ENCODE data around the gene C12orf56.

The C12orf56 gene

DNA sequence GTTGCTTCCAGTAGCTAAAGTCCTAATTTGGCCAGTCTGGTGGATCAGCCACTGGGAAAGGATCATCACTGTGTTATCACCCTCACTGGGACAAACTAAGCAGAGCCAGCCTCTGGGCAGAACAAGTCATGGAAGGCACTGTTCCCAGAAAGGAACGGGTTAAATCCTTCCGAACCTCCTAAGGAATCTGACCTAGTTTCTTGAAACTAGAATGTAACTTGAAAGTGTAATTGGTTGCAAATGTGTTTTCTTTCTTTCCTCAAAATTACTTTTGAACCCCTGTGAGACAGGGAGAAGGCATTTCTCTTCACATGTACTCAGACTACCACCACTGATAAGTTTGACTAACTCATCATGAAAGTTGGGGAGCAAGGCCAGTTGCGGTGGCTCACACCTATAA is 149.8 kb downstream of the C12orf56 start:
- no peak overlapping the region for H3K9ac ChIP-seq
- H3K9me3 ChIP-seq (ENCODE audit: control insufficient read depth, low read length): no peaks in the 10 kb centered on the region
- TF ChIP-seq, protein P1, sequence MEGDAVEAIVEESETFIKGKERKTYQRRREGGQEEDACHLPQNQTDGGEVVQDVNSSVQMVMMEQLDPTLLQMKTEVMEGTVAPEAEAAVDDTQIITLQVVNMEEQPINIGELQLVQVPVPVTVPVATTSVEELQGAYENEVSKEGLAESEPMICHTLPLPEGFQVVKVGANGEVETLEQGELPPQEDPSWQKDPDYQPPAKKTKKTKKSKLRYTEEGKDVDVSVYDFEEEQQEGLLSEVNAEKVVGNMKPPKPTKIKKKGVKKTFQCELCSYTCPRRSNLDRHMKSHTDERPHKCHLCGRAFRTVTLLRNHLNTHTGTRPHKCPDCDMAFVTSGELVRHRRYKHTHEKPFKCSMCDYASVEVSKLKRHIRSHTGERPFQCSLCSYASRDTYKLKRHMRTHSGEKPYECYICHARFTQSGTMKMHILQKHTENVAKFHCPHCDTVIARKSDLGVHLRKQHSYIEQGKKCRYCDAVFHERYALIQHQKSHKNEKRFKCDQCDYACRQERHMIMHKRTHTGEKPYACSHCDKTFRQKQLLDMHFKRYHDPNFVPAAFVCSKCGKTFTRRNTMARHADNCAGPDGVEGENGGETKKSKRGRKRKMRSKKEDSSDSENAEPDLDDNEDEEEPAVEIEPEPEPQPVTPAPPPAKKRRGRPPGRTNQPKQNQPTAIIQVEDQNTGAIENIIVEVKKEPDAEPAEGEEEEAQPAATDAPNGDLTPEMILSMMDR (IDR thresholded peaks at IDR 0.05): no peak
- H3K4me1 ChIP-seq: no peaks in the 10 kb centered on the region
- H3K36me3 ChIP-seq (ENCODE audit: control insufficient read depth, insufficient read depth, low read length): no peaks in the 10 kb centered on the region
- no peaks in the 10 kb centered on the region for H3K27me3 ChIP-seq (ENCODE audit: control insufficient read depth, insufficient read depth, low read length)
- no peaks in the 10 kb centered on the region for H3K79me2 ChIP-seq
- H2AFZ ChIP-seq: no peak overlapping the region
- no peak overlapping the region for H3K27ac ChIP-seq
- H3K4me3 ChIP-seq (ENCODE audit: low read depth, low read length): no peak overlapping the region
- H3K4me2 ChIP-seq (ENCODE audit: low read length): no peak overlapping the region

DNA sequence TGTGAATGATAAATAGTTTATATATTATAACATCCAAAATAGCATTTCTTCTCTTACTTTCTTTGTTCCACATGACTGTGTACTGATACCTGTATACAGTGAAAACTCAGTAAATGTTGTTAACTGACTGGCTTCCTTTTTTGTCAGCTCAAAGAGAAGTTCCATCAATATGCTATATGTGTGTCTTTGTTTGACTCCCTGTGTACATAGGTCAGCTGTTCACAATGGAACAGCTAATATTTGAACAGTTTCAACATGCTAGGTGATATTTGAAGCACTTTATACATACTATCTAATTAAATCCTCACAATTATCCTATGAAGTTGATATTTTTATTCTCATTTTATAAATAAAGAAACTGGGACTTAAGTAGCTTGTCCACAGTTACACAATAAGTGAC is 153.2 kb downstream of the C12orf56 start:
- Histone ChIP-seq H3K4me3 (ENCODE audit: low read depth, low read length) (no peak overlapping the region), H3K27ac (no peak overlapping the region), H2AFZ (no peak overlapping the region), H3K79me2 (no peaks in the 10 kb centered on the region), H3K4me1 (no peaks in the 10 kb centered on the region), H3K9ac (no peak overlapping the region), H3K27me3 (ENCODE audit: control insufficient read depth, insufficient read depth, low read length) (no peaks in the 10 kb centered on the region), H3K4me2 (ENCODE audit: low read length) (no peak overlapping the region), H3K9me3 (ENCODE audit: control insufficient read depth, low read length) (no peaks in the 10 kb centered on the region), H3K36me3 (ENCODE audit: control insufficient read depth, insufficient read depth, low read length) (no peaks in the 10 kb centered on the region)
- TF ChIP-seq, protein P1 (IDR thresholded peaks at IDR 0.05): no peak

DNA sequence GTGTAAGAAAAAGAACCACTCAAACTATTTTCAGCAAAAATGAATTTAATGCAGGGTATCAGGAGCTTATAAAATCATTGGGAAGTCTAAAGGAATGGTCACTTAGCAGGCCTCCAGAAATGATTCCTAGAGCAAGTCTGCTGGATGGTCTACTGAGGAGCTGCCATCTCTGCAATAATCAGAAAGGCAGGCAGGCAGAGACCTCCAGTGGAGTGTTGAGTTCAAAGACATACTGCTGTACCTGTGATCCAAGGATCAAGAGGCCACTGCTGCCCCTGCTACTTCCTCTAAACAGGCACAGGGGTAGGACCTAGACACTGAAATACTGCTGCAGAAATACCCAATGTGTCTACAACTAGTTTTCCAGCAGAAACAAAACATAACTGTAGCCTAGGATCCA is 154.0 kb downstream of the C12orf56 start:
- TF ChIP-seq, protein P1 (IDR thresholded peaks at IDR 0.05): no peak
- H3K27me3 ChIP-seq (ENCODE audit: control insufficient read depth, insufficient read depth, low read length): no peaks in the 10 kb centered on the region
- H2AFZ ChIP-seq: no peak overlapping the region
- no peaks in the 10 kb centered on the region for H3K36me3 ChIP-seq (ENCODE audit: control insufficient read depth, insufficient read depth, low read length)
- H3K27ac ChIP-seq: no peak overlapping the region
- no peaks in the 10 kb centered on the region for H3K9me3 ChIP-seq (ENCODE audit: control insufficient read depth, low read length)
- no peaks in the 10 kb centered on the region for H3K4me1 ChIP-seq
- H3K4me2 ChIP-seq (ENCODE audit: low read length): no peak overlapping the region
- H3K4me3 ChIP-seq (ENCODE audit: low read depth, low read length): no peak overlapping the region
- no peaks in the 10 kb centered on the region for H3K79me2 ChIP-seq
- no peak overlapping the region for H3K9ac ChIP-seq

DNA sequence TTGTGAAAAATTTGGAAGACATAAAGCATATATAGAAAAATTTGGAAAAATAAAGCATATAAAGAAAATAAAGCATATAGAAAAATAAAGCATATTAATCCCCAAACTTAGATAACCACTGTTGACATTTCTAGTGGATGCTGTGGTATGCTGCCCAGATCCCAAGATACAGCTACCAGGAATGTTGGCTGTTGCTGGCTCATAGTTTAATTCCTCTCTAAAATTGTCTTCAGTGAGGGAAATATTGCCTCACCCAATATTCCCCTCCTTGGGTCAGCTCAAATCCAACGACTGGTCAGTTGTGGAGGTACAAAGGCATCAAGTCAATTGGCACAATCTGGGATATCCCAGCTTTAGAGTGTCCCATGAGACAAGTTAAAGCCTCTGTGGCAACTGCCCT is 158.4 kb downstream of the C12orf56 start:
- Histone ChIP-seq H3K4me3 (ENCODE audit: low read depth, low read length) (no peak overlapping the region), H3K9ac (no peak overlapping the region), H3K4me1 (no peaks in the 10 kb centered on the region), H3K27ac (no peak overlapping the region), H3K27me3 (ENCODE audit: control insufficient read depth, insufficient read depth, low read length) (no peaks in the 10 kb centered on the region), H3K9me3 (ENCODE audit: control insufficient read depth, low read length) (no peaks in the 10 kb centered on the region), H3K4me2 (ENCODE audit: low read length) (no peak overlapping the region), H2AFZ (no peak overlapping the region), H3K36me3 (ENCODE audit: control insufficient read depth, insufficient read depth, low read length) (no peaks in the 10 kb centered on the region), H3K79me2 (no peaks in the 10 kb centered on the region)
- TF ChIP-seq, protein P1 (IDR thresholded peaks at IDR 0.05): no peak

DNA sequence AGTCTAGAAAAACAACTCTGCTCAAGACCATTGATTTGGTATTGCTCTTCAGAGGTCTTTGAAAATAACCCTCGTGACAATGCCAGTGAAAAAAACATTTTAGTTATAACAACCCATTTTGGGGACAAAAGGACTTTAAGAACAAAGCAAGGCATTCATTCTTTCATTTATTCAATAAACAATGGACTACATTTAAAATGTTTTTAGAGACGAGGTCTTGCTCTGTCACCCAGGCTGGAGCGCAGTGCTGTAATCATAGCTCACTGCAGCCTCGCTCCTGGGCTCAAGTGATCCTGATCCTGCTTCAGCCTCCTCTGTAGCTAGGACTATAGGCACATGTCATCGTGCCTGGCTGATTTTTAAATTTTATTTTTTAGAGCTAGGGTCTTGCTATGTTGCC is 160.8 kb downstream of the C12orf56 start:
- Histone ChIP-seq H3K27ac (no peak overlapping the region), H3K9ac (no peak overlapping the region), H3K4me1 (no peaks in the 10 kb centered on the region), H2AFZ (no peak overlapping the region), H3K27me3 (ENCODE audit: control insufficient read depth, insufficient read depth, low read length) (no peaks in the 10 kb centered on the region), H3K4me3 (ENCODE audit: low read depth, low read length) (no peak overlapping the region), H3K36me3 (ENCODE audit: control insufficient read depth, insufficient read depth, low read length) (no peaks in the 10 kb centered on the region), H3K9me3 (ENCODE audit: control insufficient read depth, low read length) (no peaks in the 10 kb centered on the region), H3K79me2 (no peaks in the 10 kb centered on the region), H3K4me2 (ENCODE audit: low read length) (no peak overlapping the region)
- TF ChIP-seq, protein P1 (IDR thresholded peaks at IDR 0.05): no peak
